A549 (cell line): ENCODE data around the gene ARHGEF16.

Source experiments
- JUN ChIP-seq, 2 experiments: fragments of >200 bp; sonication (Bioruptor Twin); formaldehyde crosslinking; IDR thresholded peaks; 2 replicates in 1 of 2; 3 replicates in 1 of 2; pipeline ENCODE4 v1.6.1; 2016 to 2017
- MYC ChIP-seq: IDR thresholded peaks from 2 replicates; pipeline ENCODE4 v1.6.1; 2012; ENCODE audit warnings: mild to moderate bottlenecking, inconsistent platforms, low read length, improper control_type of control experiment, borderline replicate concordance
- NPAS2 ChIP-seq: fragments of 250-450 bp; sonication (Bioruptor Pico); IDR thresholded peaks from 2 replicates; pipeline ENCODE4 v1.8.0; 2022; ENCODE audit warnings: mild to moderate bottlenecking, moderate library complexity, borderline replicate concordance
- PHF8 ChIP-seq: fragments of 200-600 bp; sonication (generic); IDR thresholded peaks from 2 replicates; pipeline ENCODE4 v1.6.1; 2016; ENCODE audit warnings: low read depth, mild to moderate bottlenecking, antibody characterized with exemption, moderate library complexity, borderline replicate concordance
- TF ChIP-seq, protein P1 (sequence below): IDR thresholded peaks from 2 replicates; pipeline ENCODE4 v1.6.1; 2012

GRCh38 chr1:3441880-3442279 lies 12.6 kb upstream of the ARHGEF16 start:
- TF ChIP-seq MYC (no peak), JUN (IDR thresholded peaks at IDR 0.05) (no peak), PHF8 (no peak), NPAS2 (CRISPR knock-in tag) (no peak)
- TF ChIP-seq, protein P1, sequence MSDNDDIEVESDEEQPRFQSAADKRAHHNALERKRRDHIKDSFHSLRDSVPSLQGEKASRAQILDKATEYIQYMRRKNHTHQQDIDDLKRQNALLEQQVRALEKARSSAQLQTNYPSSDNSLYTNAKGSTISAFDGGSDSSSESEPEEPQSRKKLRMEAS: no peak
